ENCODE measurements around the gene DENND2A. TPM values are rescaled to one million over a fixed set of nuclear protein-coding genes. Genes with fewer than 3 reads are reported as not detected.

The DENND2A gene
- total and polyA plus RNA-seq, 7 donors = 2.7 to 8.7 (median 3.8) TPM

DNA sequence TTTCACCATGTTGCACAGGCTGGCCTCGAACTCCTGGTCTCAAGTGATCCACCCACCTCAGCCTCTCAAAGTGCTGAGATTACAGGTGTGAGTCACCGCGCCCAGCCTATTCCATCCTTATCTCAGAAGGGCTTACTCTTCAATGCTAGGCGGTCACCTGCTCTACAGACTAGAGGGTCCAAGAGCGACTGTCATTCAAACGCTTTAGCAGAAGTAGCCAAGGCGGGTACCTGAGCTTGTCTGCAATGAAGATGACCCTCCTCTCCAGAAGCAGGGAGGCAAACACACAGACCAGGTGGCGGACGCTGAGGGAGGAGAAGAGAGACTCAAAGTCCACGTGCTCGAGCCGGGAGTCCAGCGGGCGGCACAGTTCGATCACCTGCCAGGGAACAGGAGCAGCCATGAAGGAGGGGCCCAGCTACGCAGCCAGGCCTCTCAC is 96.2 kb downstream of the DENND2A start:
- intact Hi-C loops (cut with DNase I) = no loop called here
- Histone ChIP-seq H3K4me1 (peaks cover 5% of the 10 kb centered on the region), H3K9me3 (no peaks in the 10 kb centered on the region), H3K4me3 (no peak overlapping the region), H3K27ac (no peak overlapping the region), H3K36me3 (ENCODE audit: insufficient read depth in 1 of 2, low read depth in 1 of 2) (peaks cover 0 to 8% of the 10 kb centered on the region in 2 donors), H3K27me3 (ENCODE audit: insufficient read depth in 3 of 3, low read length in 2 of 3) (no peaks in the 10 kb centered on the region)
- WGBS, 3 donors = 87 to 95% (median 88%) methylated on average over 16 of the region's 16 CpGs
- DNase-seq = peak in 1 of 2 donors; percentile 24
- no peak for TF ChIP-seq CTCF (IDR thresholded peaks at IDR 0.05)
- ATAC-seq = no peak

DNA sequence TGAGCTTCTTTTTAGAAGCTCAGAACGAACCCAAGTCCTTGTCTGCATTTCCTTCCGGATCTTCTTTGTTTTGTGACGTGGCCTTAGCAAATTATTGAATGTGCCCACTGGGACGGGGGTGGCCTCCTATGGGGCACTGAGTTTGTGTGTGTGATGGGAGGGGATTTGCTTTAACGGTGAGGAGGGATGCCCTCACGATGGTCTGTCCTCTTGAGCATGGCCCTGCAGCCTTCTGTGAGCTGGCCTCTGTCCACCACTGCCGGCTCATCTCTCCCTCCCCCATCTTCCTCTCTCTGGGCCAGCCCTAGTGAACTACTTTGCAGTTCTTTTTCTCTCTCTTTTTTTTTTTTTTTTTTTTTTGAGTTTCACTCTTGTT is 98.4 kb downstream of the DENND2A start:
- TF ChIP-seq CTCF (IDR thresholded peaks at IDR 0.05) = no peak
- WGBS, 3 donors = 29 to 41% (median 38%) methylated on average over 7 of the region's 7 CpGs
- Histone ChIP-seq H3K4me3 (no peak overlapping the region), H3K36me3 (ENCODE audit: insufficient read depth in 1 of 2, low read depth in 1 of 2) (peaks cover 0 to 8% of the 10 kb centered on the region in 2 donors), H3K4me1 (peaks cover 5% of the 10 kb centered on the region), H3K27me3 (ENCODE audit: insufficient read depth in 3 of 3, low read length in 2 of 3) (no peaks in the 10 kb centered on the region), H3K9me3 (no peaks in the 10 kb centered on the region), H3K27ac (peak overlapping the region; percentile 46)
- intact Hi-C loops (cut with DNase I) = loop anchor here in 1 of 2 donors (2.0 kb wide), 1 partner anchor 19 kb away; no protein-coding TSS in a partner anchor
- ATAC-seq (peak in 3 of 4 donors; percentile 61 to 79 (median 65)), DNase-seq (peak; percentile 59 to 75)

DNA sequence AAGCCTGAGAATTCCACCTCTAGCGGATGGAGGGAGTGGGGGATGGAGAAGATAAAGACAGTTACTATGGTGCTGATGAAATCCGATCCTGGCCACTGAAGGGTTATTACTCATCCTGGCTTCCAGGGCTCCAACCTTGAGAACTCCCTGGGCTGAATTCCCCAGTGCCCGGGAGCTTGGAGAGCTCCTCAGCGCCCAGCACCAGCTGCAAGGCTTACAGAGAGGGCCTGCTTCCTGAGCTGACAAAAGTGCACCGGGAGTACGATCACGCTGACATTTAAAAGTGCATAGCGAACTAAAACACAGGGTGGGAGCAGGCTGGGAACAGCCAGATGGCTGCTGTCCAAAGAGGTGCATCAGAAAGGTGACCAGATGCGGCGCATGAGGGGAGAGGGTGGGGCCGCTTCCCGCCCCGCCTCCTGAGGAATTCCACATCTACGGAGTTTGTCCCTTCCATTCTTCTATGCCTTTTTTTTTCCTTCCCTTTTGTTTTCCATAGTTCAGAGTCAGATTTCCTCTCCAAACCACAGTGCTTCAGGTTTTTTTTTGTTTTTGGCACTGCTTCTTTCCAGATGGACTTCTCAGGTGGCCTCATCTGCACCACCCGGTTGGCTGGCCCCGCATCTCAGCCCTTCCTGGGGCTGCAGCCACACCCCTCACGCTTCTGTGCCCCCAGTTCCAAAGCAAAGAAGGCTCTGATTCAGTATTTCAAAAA is 98.9 kb downstream of the DENND2A start:
- DNase-seq = peak; percentile 70 to 79
- peak; percentile 53 to 81 (median 74) for ATAC-seq
- Histone ChIP-seq H3K36me3 (ENCODE audit: insufficient read depth in 1 of 2, low read depth in 1 of 2) (peaks cover 0 to 8% of the 10 kb centered on the region in 2 donors), H3K27me3 (ENCODE audit: insufficient read depth in 3 of 3, low read length in 2 of 3) (no peaks in the 10 kb centered on the region), H3K4me3 (no peak overlapping the region), H3K4me1 (peaks cover 5% of the 10 kb centered on the region), H3K27ac (peak overlapping the region; percentile 46), H3K9me3 (no peaks in the 10 kb centered on the region)
- WGBS, 3 donors = 38 to 50% (median 41%) methylated on average over 17 of the region's 17 CpGs
- intact Hi-C loops (cut with DNase I) = loop anchor here in 1 of 2 donors (2.0 kb wide), 1 partner anchor 19 kb away; no protein-coding TSS in a partner anchor
- no peak for TF ChIP-seq CTCF (IDR thresholded peaks at IDR 0.05)

DNA sequence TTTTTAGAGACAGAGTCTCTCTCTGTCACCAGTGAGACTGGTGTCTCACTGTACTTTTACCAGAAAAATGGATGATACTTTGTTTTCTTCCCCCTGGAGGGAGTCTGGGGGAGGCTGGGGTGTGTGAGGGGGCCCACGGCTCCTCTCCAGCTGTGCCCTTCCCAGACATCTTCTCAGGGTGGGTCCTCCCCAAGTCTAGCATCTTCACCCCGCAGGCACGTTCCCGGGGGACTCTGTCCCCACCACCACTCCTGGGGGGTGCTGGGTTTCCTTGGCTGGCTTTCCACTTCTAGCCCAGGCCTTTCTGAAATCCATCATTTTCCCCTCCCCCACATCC is 99.5 kb downstream of the DENND2A start:
- Histone ChIP-seq H3K36me3 (ENCODE audit: insufficient read depth in 1 of 2, low read depth in 1 of 2) (peaks cover 0 to 8% of the 10 kb centered on the region in 2 donors), H3K9me3 (no peaks in the 10 kb centered on the region), H3K4me3 (no peak overlapping the region), H3K27ac (peak overlapping the region; percentile 46), H3K4me1 (peaks cover 5% of the 10 kb centered on the region), H3K27me3 (ENCODE audit: insufficient read depth in 3 of 3, low read length in 2 of 3) (no peaks in the 10 kb centered on the region)
- peak in 1 of 2 donors; percentile 40 for DNase-seq
- WGBS, 3 donors = 63 to 71% (median 68%) methylated on average over 4 of the region's 4 CpGs
- TF ChIP-seq CTCF (IDR thresholded peaks at IDR 0.05) = no peak
- ATAC-seq = no peak
- intact Hi-C loops (cut with DNase I) = no loop called here
